HL-60 (cell line): ENCODE data around the gene ARHGAP26.
"Not testable (repeated sequence)": the region's sequence is repeated elsewhere in the genome, so short reads cannot be mapped to it uniquely, and the experiment has no call there.

Experiments used
- DNase-seq, 2 experiments: peaks; one replicate each; pipeline ENCODE4 v3.0.0-alpha.2; 2010 to 2020; ENCODE audit warnings: low read depth in 1 of 2, low spot score in 1 of 2
- H3K27ac ChIP-seq: fragments of 250-450 bp; sonication (Bioruptor Pico); replicated peaks from 2 replicates; pipeline ENCODE4 v1.5.1; 2020; ENCODE audit warnings: mild to moderate bottlenecking, moderate library complexity
- H3K27me3 ChIP-seq: fragments of 250-450 bp; sonication (Bioruptor Pico); 2 replicates; pipeline ENCODE4 v1.5.1; 2021; ENCODE audit warnings: mild to moderate bottlenecking, moderate library complexity; ENCODE audit not compliant: insufficient read depth, poor library complexity, severe bottlenecking
- H3K4me3 ChIP-seq: replicated peaks from 2 replicates; pipeline ENCODE4 v1.5.1; 2011; ENCODE audit warnings: mild to moderate bottlenecking, control low read depth, low read length; ENCODE audit not compliant: insufficient read depth
- GABPA ChIP-seq: IDR thresholded peaks from 2 replicates; pipeline ENCODE4 v1.6.1; 2012; ENCODE audit warnings: low read depth
- POLR2AphosphoS5 ChIP-seq: IDR thresholded peaks from 2 replicates; pipeline ENCODE4 v1.6.1; 2012; ENCODE audit warnings: low read depth
- SPI1 ChIP-seq: IDR thresholded peaks from 2 replicates; pipeline ENCODE4 v1.6.1; 2012; ENCODE audit warnings: low read depth, mild to moderate bottlenecking, borderline replicate concordance
- TF ChIP-seq, protein P1 (sequence below): IDR thresholded peaks from one replicate; pipeline ENCODE4 v1.5.1; 2011; ENCODE audit warnings: low read length, control low read depth, inconsistent platforms; ENCODE audit not compliant: insufficient read depth
- TF ChIP-seq, protein P2 (sequence below): IDR thresholded peaks from 2 replicates; pipeline ENCODE4 v1.6.1; 2012; ENCODE audit warnings: low read depth; ENCODE audit not compliant: insufficient replicate concordance

Gene ARHGAP26

DNA sequence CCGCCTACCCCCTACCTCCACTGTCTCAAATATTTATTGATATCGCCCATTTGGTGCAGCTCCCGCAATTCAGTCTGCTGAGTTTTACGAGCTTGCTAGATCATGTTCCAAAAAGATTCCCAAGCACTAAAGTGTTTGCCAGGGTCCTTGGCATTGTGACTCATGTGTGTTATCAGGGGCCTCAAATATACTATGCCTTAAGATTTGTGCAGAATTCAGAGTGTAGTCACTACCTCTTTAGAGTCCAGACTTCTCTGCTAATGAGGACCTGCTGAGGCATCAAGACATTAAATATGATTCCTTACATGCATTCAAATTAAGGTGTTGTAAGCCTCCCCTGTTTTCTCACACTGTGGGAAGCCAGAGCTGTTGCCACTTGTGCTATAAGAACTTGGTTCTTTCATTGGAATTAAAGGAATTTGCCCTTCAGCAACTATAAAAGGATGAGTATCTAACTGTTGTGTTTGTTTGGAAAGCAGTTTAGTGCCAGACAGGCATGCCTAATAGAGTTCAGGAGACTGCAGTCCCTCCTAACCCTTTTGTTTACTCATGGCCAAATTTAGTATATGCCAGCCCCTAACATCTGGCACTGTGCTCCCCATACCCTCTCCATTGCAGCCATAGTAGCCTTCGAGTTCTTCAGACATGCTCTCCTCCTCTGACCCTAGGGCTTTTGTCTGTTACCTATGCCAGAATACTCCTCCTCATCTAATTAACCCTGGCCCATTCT, 316.9 kb downstream of the ARHGAP26 start:
- DNase-seq = no peak
- no peak for TF ChIP-seq SPI1
- TF ChIP-seq, protein P1, sequence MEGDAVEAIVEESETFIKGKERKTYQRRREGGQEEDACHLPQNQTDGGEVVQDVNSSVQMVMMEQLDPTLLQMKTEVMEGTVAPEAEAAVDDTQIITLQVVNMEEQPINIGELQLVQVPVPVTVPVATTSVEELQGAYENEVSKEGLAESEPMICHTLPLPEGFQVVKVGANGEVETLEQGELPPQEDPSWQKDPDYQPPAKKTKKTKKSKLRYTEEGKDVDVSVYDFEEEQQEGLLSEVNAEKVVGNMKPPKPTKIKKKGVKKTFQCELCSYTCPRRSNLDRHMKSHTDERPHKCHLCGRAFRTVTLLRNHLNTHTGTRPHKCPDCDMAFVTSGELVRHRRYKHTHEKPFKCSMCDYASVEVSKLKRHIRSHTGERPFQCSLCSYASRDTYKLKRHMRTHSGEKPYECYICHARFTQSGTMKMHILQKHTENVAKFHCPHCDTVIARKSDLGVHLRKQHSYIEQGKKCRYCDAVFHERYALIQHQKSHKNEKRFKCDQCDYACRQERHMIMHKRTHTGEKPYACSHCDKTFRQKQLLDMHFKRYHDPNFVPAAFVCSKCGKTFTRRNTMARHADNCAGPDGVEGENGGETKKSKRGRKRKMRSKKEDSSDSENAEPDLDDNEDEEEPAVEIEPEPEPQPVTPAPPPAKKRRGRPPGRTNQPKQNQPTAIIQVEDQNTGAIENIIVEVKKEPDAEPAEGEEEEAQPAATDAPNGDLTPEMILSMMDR = no peak
- TF ChIP-seq POLR2AphosphoS5 = no peak
- TF ChIP-seq, protein P2, sequence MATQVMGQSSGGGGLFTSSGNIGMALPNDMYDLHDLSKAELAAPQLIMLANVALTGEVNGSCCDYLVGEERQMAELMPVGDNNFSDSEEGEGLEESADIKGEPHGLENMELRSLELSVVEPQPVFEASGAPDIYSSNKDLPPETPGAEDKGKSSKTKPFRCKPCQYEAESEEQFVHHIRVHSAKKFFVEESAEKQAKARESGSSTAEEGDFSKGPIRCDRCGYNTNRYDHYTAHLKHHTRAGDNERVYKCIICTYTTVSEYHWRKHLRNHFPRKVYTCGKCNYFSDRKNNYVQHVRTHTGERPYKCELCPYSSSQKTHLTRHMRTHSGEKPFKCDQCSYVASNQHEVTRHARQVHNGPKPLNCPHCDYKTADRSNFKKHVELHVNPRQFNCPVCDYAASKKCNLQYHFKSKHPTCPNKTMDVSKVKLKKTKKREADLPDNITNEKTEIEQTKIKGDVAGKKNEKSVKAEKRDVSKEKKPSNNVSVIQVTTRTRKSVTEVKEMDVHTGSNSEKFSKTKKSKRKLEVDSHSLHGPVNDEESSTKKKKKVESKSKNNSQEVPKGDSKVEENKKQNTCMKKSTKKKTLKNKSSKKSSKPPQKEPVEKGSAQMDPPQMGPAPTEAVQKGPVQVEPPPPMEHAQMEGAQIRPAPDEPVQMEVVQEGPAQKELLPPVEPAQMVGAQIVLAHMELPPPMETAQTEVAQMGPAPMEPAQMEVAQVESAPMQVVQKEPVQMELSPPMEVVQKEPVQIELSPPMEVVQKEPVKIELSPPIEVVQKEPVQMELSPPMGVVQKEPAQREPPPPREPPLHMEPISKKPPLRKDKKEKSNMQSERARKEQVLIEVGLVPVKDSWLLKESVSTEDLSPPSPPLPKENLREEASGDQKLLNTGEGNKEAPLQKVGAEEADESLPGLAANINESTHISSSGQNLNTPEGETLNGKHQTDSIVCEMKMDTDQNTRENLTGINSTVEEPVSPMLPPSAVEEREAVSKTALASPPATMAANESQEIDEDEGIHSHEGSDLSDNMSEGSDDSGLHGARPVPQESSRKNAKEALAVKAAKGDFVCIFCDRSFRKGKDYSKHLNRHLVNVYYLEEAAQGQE = no peak
- TF ChIP-seq GABPA = no peak

DNA sequence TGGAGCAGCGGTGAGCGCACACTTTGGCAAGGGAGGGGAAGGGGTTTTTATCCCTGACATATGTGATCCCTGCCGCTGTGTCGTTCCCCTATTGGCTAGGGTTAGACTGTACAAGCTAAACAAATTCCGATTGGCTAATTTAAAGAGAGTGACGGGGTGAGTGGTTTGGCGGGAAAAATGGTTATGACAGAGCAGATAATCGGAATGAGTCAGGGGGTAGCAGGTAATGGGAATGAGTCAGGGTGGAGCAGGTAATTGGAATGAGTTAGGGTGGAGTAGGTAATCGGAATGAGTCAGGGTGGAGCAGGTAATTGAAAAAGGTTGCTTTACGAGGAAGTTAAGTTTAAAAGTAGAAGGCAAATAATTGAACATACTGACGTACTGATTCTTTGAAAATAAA, 318.5 kb downstream of the ARHGAP26 start:
- not testable (repeated sequence) for H3K27me3 ChIP-seq, H3K27ac ChIP-seq, H3K4me3 ChIP-seq, DNase-seq

More for the DNA sequence above, 316.9 kb downstream of the ARHGAP26 start:
- Histone ChIP-seq H3K27me3 (no peaks in the 10 kb centered on the region), H3K4me3 (no peak overlapping the region), H3K27ac (no peak overlapping the region)

DNA sequence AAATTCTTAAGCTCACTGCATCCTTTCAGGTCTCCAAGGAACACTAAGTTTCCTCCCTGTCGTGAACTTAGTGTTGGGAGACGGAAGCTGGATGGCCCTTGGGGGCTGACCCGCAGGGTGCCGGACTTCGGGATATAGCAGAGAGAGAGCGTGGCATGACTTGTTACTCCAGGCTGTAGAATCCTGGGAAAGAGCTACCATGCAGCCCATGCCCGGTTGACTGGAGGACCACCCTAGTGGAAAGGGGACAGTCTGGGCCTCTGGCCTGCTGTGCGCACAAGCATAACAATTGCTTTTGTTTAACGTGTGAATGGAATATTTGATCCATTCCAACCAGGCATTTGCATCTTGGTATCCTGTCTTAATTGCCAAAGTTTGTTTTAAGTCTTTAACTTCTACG, 319.9 kb downstream of the ARHGAP26 start:
- not testable (repeated sequence) for H3K27me3 ChIP-seq, H3K4me3 ChIP-seq, H3K27ac ChIP-seq, DNase-seq

DNA sequence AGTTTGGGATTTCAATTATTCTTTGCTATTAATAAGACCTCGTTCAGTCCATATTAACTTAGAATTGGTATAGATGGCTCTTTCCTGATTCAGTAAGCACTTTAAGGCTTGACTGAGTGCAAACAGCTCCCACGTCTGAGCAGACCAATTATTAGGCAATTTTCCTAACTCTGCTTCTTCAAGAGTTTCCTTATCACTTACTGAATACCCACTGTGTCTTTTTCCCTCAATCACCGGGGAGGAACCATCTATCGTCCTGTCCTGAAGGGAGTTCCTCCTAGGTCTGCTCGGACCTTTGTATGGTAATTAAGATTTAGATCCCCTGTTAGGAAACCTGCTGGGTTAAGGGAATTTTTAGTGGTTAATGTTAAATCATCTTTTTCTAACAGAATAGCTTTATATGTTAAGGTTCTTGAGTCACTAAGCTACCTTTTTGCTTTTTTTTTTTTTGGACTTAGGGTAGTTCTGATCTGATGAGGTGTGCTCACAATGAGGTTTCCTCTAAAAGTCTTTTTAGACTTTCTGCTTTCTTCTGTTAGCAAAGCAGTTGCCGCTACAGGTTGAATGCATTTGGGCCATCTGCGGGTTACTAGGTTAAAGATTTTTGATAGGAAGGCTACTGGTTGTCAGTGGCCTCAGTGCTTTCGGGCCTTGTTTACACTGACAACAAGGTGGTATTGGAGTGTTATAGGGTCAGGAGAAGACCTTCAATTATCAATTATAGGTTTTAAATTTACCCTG, 322.7 kb downstream of the ARHGAP26 start:
- H3K27ac ChIP-seq, H3K27me3 ChIP-seq, DNase-seq, H3K4me3 ChIP-seq: not testable (repeated sequence)

DNA sequence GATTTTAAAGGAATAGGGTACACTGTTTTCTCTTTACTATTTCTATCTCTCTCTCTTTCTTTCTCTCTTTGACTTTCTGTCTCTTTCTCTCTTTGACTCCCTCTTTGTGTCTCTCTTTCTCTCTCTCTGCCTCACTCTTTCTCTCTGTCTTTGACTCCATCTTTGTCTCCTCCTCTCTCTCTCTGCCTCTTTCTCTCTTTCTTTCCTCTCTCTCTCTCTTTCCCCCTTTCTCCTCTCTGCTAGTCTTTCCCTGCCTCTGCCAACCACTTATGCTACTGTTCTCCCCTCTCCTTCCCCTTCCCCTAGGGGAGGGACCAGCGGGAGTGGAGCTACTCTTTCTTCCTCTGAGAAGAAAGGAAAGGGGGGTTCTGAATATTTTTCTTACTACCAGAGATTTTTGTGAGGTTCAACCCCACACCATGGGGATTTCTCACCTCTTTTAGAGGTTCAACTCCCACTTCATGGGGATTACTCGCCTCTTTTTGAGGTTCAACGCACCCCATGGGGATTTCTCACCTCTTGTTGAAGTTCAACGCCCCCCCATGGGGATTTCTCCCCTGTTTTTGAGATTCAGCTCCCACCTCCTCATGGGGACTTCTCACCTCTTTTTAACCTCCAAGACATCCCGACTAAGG, 323.4 kb downstream of the ARHGAP26 start:
- TF ChIP-seq, protein P1 = no peak
- TF ChIP-seq POLR2AphosphoS5 (no peak), SPI1 (no peak), GABPA (no peak)
- TF ChIP-seq, protein P2 = no peak
- Histone ChIP-seq H3K27ac (no peak overlapping the region), H3K27me3 (no peaks in the 10 kb centered on the region), H3K4me3 (no peak overlapping the region)
- no peak for DNase-seq
